B cell (primary cell): ENCODE measurements around the gene MGA.

Experiments used
- CTCF ChIP-seq: fragments of 200-600 bp; IDR thresholded peaks from one replicate; pipeline ENCODE4 v1.8.0; 2022; ENCODE audit warnings: antibody characterized with exemption, mild to moderate bottlenecking
- EZH2 ChIP-seq: IDR thresholded peaks from 2 replicates; pipeline ENCODE4 v1.6.1; 2012; ENCODE audit warnings: borderline replicate concordance, low read depth, mild to moderate bottlenecking, moderate library complexity, low read length; ENCODE audit not compliant: insufficient read depth, poor library complexity, severe bottlenecking

GRCh38 chr15:41817781-41818180 lies 157.6 kb downstream of the MGA start:
- no peak for TF ChIP-seq CTCF
- no peak for TF ChIP-seq EZH2
